Measurements from ENCODE around the gene CCDC157. TPM values are rescaled to one million over a fixed set of nuclear protein-coding genes. Genes with fewer than 3 reads are reported as not detected.
A peak's percentile ranks its signal among the peaks of the same experiment; 100 is the strongest.

CCDC157 gene
- polyA plus RNA-seq, 1 of the 3 experiments (the other 2 are of a cell fraction) = 5.8 TPM

GRCh38 chr22:30371321-30371720 is 14.5 kb downstream of the CCDC157 start:
- Histone ChIP-seq H3K9ac (no peak overlapping the region), H3K9me3 (no peaks in the 10 kb centered on the region), H3K36me3 (replicated peaks in 1 of 2; ENCODE audit: control insufficient read depth in 1 of 2, insufficient read depth in 2 of 2, low read length in 1 of 2) (no peaks in the 10 kb centered on the region), H3K4me2 (no peak overlapping the region), H3K27ac (ENCODE audit: low read depth in 2 of 2, low read length in 1 of 2) (peak overlapping the region in 1 of 2 experiments; percentile 34; a peak in 2 of 4 replicates), H3F3A (replicated peaks; ENCODE audit: insufficient read depth) (no peaks in the 10 kb centered on the region), H3K79me2 (ENCODE audit: insufficient read depth) (no peaks in the 10 kb centered on the region), H4K20me1 (ENCODE audit: insufficient read depth) (no peaks in the 10 kb centered on the region), H3K4me1 (ENCODE audit: control insufficient read depth in 1 of 2, insufficient read depth in 2 of 2, low read depth in 1 of 2, low read length in 1 of 2) (peaks cover 0 to 12% of the 10 kb centered on the region in 2 experiments; a peak in 1 of 4 replicates), H3K9me2 (no peaks in the 10 kb centered on the region), H3K4me3 (ENCODE audit: low read depth in 2 of 2, low read length in 1 of 2) (no peak overlapping the region), H2AFZ (ENCODE audit: low read depth) (no peak overlapping the region), H3K27me3 (ENCODE audit: insufficient read depth) (no peaks in the 10 kb centered on the region)
- WGBS (ENCODE audit: low lambda C conversion rate) = 93% methylated on average over 8 of the region's 9 CpGs
- POLR2A ChIA-PET = interaction anchor here (3.4 kb wide), 1 partner anchor 10 kb away, joined by 12 read pairs; no protein-coding TSS in a partner anchor
- TF ChIP-seq EP300 (IDR thresholded peaks at IDR 0.05; ENCODE audit: borderline replicate concordance in 1 of 2, low read depth in 1 of 2, low read length in 1 of 2) = no peak
- no peak for TF ChIP-seq FOXJ3 (CRISPR knock-in tag; IDR thresholded peaks at IDR 0.05)
- TF ChIP-seq USF2 (IDR thresholded peaks at IDR 0.05; ENCODE audit: borderline replicate concordance, low read depth, low read length) = no peak
- no peak for TF ChIP-seq REST (IDR thresholded peaks at IDR 0.05; ENCODE audit: low read depth, low read length)
- TF ChIP-seq FOSL2 (IDR thresholded peaks at IDR 0.05; ENCODE audit: borderline replicate concordance, low read depth) = no peak
- TF ChIP-seq MAX (IDR thresholded peaks at IDR 0.05; ENCODE audit: low read depth) = no peak
- TF ChIP-seq SIN3A (IDR thresholded peaks at IDR 0.05; ENCODE audit: borderline replicate concordance, low read depth, low read length) = no peak
- TF ChIP-seq JUND (IDR thresholded peaks at IDR 0.05) = no peak
- no peak for TF ChIP-seq MEF2A (IDR thresholded peaks at IDR 0.05; ENCODE audit: borderline replicate concordance, low read depth)
- no peak for TF ChIP-seq RXRA (IDR thresholded peaks at IDR 0.05; ENCODE audit: borderline replicate concordance, low read depth)
- CTCF ChIA-PET = interaction anchor here (0.9 to 1.7 kb wide), 3 partner anchors 13 to 84 kb away, joined by 3 to 6 read pairs (median 3); no protein-coding TSS in a partner anchor
- DNase-seq = no peak

- no peaks in the 10 kb centered on the region for H3K27me3 ChIP-seq (ENCODE audit: insufficient read depth)
- H3K79me2 ChIP-seq (ENCODE audit: insufficient read depth) = no peaks in the 10 kb centered on the region
- peaks cover 0 to 5% of the 10 kb centered on the region in 2 experiments for H3K36me3 ChIP-seq (replicated peaks in 1 of 2; ENCODE audit: control insufficient read depth in 1 of 2, insufficient read depth in 2 of 2, low read length in 1 of 2)
- no peak overlapping the region for H3K4me3 ChIP-seq (ENCODE audit: low read depth in 2 of 2, low read length in 1 of 2)
- WGBS (ENCODE audit: low lambda C conversion rate) = 90% methylated on average over 7 of the region's 13 CpGs
- POLR2A ChIA-PET = interaction anchor here (0.5 to 3.4 kb wide), 2 partner anchors 9 to 92 kb away, joined by 3 to 12 read pairs; no protein-coding TSS in a partner anchor
- H2AFZ ChIP-seq (ENCODE audit: low read depth) = no peak overlapping the region
- no peaks in the 10 kb centered on the region for H3F3A ChIP-seq (replicated peaks; ENCODE audit: insufficient read depth)
- no peaks in the 10 kb centered on the region for H3K9me3 ChIP-seq
- no peaks in the 10 kb centered on the region for H3K9me2 ChIP-seq
- H4K20me1 ChIP-seq (ENCODE audit: insufficient read depth) = no peaks in the 10 kb centered on the region
- DNase-seq = no peak
- CTCF ChIA-PET = interaction anchor here (1.1 to 1.7 kb wide), 4 partner anchors 15 to 86 kb away, joined by 4 to 6 read pairs (median 4); partner anchors contain the start of gene RNF215
- no peak overlapping the region for H3K9ac ChIP-seq
- H3K4me1 ChIP-seq (ENCODE audit: control insufficient read depth in 1 of 2, insufficient read depth in 2 of 2, low read depth in 1 of 2, low read length in 1 of 2) = peaks cover 0 to 12% of the 10 kb centered on the region in 2 experiments; a peak in 1 of 4 replicates
- no peak overlapping the region for H3K27ac ChIP-seq (ENCODE audit: low read depth in 2 of 2, low read length in 1 of 2)
- no peak overlapping the region for H3K4me2 ChIP-seq
- TF ChIP-seq MEF2A (IDR thresholded peaks at IDR 0.05; ENCODE audit: borderline replicate concordance, low read depth) (no peak), FOXJ3 (CRISPR knock-in tag; IDR thresholded peaks at IDR 0.05) (no peak), USF2 (IDR thresholded peaks at IDR 0.05; ENCODE audit: borderline replicate concordance, low read depth, low read length) (no peak), MXI1 (IDR thresholded peaks at IDR 0.05; ENCODE audit: low read depth, low read length) (no peak), CTCF (IDR thresholded peaks at IDR 0.05) (no peak), RCOR1 (IDR thresholded peaks at IDR 0.05; ENCODE audit: low read length) (no peak), USF1 (IDR thresholded peaks at IDR 0.05; ENCODE audit: borderline replicate concordance, low read depth) (no peak), RFX5 (IDR thresholded peaks at IDR 0.05; ENCODE audit: low read length) (no peak), TAF1 (IDR thresholded peaks at IDR 0.05; ENCODE audit: borderline replicate concordance, low read depth, low read length) (no peak), EP300 (IDR thresholded peaks at IDR 0.05; ENCODE audit: borderline replicate concordance in 1 of 2, low read depth in 1 of 2, low read length in 1 of 2) (no peak), CHD2 (IDR thresholded peaks at IDR 0.05; ENCODE audit: low read length, partially characterized antibody) (no peak), YY1 (IDR thresholded peaks at IDR 0.05; ENCODE audit: low read depth) (no peak)
These were observed 15.2 kb downstream of the CCDC157 start for GRCh38 chr22:30371981-30372380.
